Tibial artery (tissue), 4 donors: ENCODE data around the gene SYCE1.

Source experiments
- DNase-seq, 2 donors: peaks; one replicate each; pipeline ENCODE4 v3.0.0-alpha.2; 2019
- H3K27ac ChIP-seq, 2 donors: fragments of 200-600 bp; sonication (generic) in 1 of 2; 1 replicate in 1 of 2; 2 replicates in 1 of 2; pipeline ENCODE4 v1.5.1; 2018 to 2019; ENCODE audit warnings: mild to moderate bottlenecking in 1 of 2
- H3K27me3 ChIP-seq, 2 donors: fragments of 200-600 bp; sonication (generic) in 1 of 2; one replicate each; pipeline versions ENCODE4 v1.5.1 to v1.6.0; 2016 to 2019
- H3K36me3 ChIP-seq, 3 donors: fragments of 200-600 bp; sonication (generic) in 2 of 3; one replicate each; pipeline ENCODE4 v1.5.1; 2016 to 2019; ENCODE audit warnings: mild to moderate bottlenecking in 2 of 3
- H3K4me1 ChIP-seq, 4 donors: fragments of 200-600 bp; sonication (generic) in 2 of 4; 1 replicate in 3 of 4; 2 replicates in 1 of 4; pipeline ENCODE4 v1.5.1; 2016 to 2019
- H3K4me3 ChIP-seq, 2 donors: fragments of 200-600 bp; sonication (generic) in 1 of 2; 1 replicate in 1 of 2; 2 replicates in 1 of 2; pipeline ENCODE4 v1.5.1; 2018 to 2019; ENCODE audit warnings: mild to moderate bottlenecking in 2 of 2
- H3K9me3 ChIP-seq, 3 donors: fragments of 200-600 bp; sonication (generic) in 1 of 3; one replicate each; pipeline ENCODE4 v1.5.1; 2016 to 2019
- intact Hi-C: fragments of 100-400 bp; cut with DNase I; formaldehyde crosslinking; loops from one replicate; pipeline ENCODE4 v1.15.0; 2023; ENCODE audit warnings: low total_unique reads
- TF ChIP-seq, protein P1 (sequence below), 2 experiments: fragments of 200-600 bp in 1 of 2; fragments of 450-650 bp in 1 of 2; IDR thresholded peaks; one replicate each; pipeline ENCODE4 v1.5.1; 2017 to 2019; ENCODE audit warnings: antibody characterized with exemption in 2 of 2, mild to moderate bottlenecking in 1 of 2, moderate library complexity in 1 of 2

SYCE1 gene

DNA sequence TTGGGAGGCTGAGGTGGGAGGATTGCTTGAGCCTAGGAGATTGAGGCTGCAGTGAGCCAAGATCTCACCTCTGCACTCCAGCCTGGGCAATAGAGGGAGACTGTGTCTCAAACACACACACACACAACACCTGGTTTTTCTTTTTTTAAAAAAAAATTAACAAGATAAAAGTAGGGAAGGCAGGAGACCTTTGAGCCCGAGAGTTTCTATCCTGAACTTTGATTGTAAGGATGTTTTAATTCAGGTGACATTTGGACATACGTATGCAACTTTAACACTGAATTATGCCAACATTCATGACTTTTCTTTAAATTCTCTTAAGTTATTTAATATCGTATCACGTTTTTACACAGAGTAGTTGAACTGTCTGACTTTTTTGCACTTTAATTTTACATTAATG, 49.9 kb downstream of the SYCE1 start:
- intact Hi-C loops: no loop called here
- Histone ChIP-seq H3K27ac (no peak overlapping the region), H3K36me3 (no peaks in the 10 kb centered on the region), H3K9me3 (peaks cover 0 to 14% (median 0%) of the 10 kb centered on the region in 3 donors), H3K27me3 (no peaks in the 10 kb centered on the region), H3K4me3 (no peak overlapping the region), H3K4me1 (peaks cover 0 to 8% (median 4%) of the 10 kb centered on the region in 4 donors)
- TF ChIP-seq, protein P1, sequence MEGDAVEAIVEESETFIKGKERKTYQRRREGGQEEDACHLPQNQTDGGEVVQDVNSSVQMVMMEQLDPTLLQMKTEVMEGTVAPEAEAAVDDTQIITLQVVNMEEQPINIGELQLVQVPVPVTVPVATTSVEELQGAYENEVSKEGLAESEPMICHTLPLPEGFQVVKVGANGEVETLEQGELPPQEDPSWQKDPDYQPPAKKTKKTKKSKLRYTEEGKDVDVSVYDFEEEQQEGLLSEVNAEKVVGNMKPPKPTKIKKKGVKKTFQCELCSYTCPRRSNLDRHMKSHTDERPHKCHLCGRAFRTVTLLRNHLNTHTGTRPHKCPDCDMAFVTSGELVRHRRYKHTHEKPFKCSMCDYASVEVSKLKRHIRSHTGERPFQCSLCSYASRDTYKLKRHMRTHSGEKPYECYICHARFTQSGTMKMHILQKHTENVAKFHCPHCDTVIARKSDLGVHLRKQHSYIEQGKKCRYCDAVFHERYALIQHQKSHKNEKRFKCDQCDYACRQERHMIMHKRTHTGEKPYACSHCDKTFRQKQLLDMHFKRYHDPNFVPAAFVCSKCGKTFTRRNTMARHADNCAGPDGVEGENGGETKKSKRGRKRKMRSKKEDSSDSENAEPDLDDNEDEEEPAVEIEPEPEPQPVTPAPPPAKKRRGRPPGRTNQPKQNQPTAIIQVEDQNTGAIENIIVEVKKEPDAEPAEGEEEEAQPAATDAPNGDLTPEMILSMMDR (IDR thresholded peaks at IDR 0.05): no peak
- no peak for DNase-seq

- TF ChIP-seq, protein P1 (IDR thresholded peaks at IDR 0.05): no peak
- H3K36me3 ChIP-seq: no peaks in the 10 kb centered on the region
- H3K9me3 ChIP-seq: peaks cover 5 to 32% (median 10%) of the 10 kb centered on the region in 3 donors
- H3K27me3 ChIP-seq: no peaks in the 10 kb centered on the region
- intact Hi-C loops: no loop called here
- no peak overlapping the region for H3K27ac ChIP-seq
- DNase-seq: no peak
- no peak overlapping the region for H3K4me3 ChIP-seq
- H3K4me1 ChIP-seq: no peaks in the 10 kb centered on the region
Observed at GRCh38 chr10:133511907-133512528, 53.4 kb downstream of the SYCE1 start.

DNA sequence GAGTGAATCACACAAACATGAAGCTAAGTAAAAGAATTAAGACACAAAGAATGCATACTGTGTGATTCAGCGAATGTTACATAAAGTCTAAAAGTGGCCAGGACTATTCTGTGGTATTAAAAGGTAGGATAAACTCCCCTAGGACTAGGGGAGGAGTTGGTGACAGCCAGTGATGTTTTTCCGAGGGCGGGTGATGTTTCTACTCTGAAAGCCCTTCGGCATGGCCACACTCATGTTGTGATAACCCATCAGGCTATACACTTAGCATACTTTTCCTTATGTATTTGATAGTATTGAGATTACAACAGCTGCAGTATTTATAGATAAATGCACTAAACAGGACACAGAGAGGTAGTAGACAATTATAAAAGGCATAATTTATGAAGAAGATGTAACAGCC, 54.0 kb downstream of the SYCE1 start:
- DNase-seq: no peak
- Histone ChIP-seq H3K4me1 (no peaks in the 10 kb centered on the region), H3K27me3 (no peaks in the 10 kb centered on the region), H3K27ac (no peak overlapping the region), H3K9me3 (peaks cover 5 to 32% (median 10%) of the 10 kb centered on the region in 3 donors), H3K4me3 (no peak overlapping the region), H3K36me3 (peaks cover 0 to 2% (median 0%) of the 10 kb centered on the region in 3 donors)
- TF ChIP-seq, protein P1 (IDR thresholded peaks at IDR 0.05): no peak
- intact Hi-C loops: no loop called here

DNA sequence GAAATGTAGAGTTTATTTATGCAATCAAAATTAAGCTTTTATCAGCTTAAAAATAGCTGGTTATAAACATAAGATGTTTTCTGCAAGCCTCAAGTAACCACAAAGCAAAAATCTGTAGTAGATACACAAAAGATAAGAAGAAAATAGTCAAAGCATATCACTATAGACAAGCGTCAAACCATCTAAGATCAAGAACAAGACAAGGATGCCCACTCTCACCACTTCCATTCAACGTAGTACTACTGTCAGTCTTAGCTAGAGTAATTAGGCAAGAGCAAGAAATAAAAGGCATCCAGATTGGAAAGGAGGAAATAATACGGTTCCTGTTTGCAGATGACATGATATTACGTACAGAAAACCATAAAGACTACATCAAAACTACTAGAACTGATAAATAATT, 55.7 kb downstream of the SYCE1 start:
- DNase-seq: no peak
- intact Hi-C loops: no loop called here
- H3K27me3 ChIP-seq: no peaks in the 10 kb centered on the region
- H3K27ac ChIP-seq: no peak overlapping the region
- no peak overlapping the region for H3K4me3 ChIP-seq
- peaks cover 0 to 4% (median 0%) of the 10 kb centered on the region in 3 donors for H3K36me3 ChIP-seq
- H3K9me3 ChIP-seq: peaks cover 5 to 32% (median 10%) of the 10 kb centered on the region in 3 donors
- TF ChIP-seq, protein P1 (IDR thresholded peaks at IDR 0.05): no peak
- H3K4me1 ChIP-seq: no peaks in the 10 kb centered on the region
